GM23248 (cell line): ENCODE data around the gene SAXO1.

Source experiments
- EZH2 ChIP-seq: fragments of 200-600 bp; sonication (generic); IDR thresholded peaks from 2 replicates; pipeline ENCODE4 v1.6.1; 2018; ENCODE audit warnings: antibody characterized with exemption, mild to moderate bottlenecking; ENCODE audit not compliant: insufficient read depth, poor library complexity, severe bottlenecking
- EZH2phosphoT487 ChIP-seq: fragments of 200-600 bp; sonication (generic); IDR thresholded peaks from 2 replicates; pipeline ENCODE4 v1.6.1; 2018; ENCODE audit warnings: antibody characterized with exemption, moderate library complexity, mild to moderate bottlenecking, low read depth; ENCODE audit not compliant: insufficient read depth

DNA sequence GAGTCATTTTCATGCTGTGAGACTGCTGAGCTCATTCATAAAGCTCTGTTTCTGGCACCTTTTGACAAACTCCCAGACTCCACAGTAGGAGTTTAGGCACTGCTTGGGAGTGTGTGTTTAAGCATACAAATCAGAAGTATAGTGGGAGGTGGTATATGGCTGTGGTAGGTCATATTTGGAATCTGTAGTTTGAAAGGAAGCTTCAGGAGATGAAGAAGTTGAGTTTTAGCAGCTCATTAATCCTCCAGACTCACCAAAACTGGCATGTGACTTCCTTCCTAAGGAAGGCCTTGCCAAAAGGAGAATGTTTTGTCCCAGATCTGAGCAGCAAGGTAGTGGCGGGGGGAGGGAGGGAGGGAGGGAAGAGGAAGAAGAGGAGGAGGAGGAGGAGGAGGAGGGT lies 52.8 kb downstream of the SAXO1 start:
- TF ChIP-seq EZH2phosphoT487 (no peak), EZH2 (no peak)
